ENCODE measurements around the gene FSTL3.
A peak's percentile ranks its signal among the peaks of the same experiment; 100 is the strongest.
"Not testable (repeated sequence)": the region's sequence is repeated elsewhere in the genome, so short reads cannot be mapped to it uniquely, and the experiment has no call there.

Gene FSTL3

GRCh38 chr19:676339-677105 lies at the start of gene FSTL3:
TSS of gene FSTL3 (plus strand) at chr19:676392. CDS start at chr19:676424, 32 bp downstream.
- TF ChIP-seq L3MBTL2 (conservative IDR thresholded peaks at IDR 0.05), result no peak
- TF ChIP-seq NFRKB (IDR thresholded peaks at IDR 0.05), result no peak
- no peak for TF ChIP-seq ZNF384 (IDR thresholded peaks at IDR 0.05)
- TF ChIP-seq ELF4 (IDR thresholded peaks at IDR 0.05), result no peak
- TF ChIP-seq, protein P1, sequence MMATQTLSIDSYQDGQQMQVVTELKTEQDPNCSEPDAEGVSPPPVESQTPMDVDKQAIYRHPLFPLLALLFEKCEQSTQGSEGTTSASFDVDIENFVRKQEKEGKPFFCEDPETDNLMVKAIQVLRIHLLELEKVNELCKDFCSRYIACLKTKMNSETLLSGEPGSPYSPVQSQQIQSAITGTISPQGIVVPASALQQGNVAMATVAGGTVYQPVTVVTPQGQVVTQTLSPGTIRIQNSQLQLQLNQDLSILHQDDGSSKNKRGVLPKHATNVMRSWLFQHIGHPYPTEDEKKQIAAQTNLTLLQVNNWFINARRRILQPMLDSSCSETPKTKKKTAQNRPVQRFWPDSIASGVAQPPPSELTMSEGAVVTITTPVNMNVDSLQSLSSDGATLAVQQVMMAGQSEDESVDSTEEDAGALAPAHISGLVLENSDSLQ (IDR thresholded peaks at IDR 0.05), result no peak
- no peak for TF ChIP-seq LEF1 (IDR thresholded peaks at IDR 0.05; ENCODE audit: borderline replicate concordance)
- no peak for TF ChIP-seq BHLHE40 (IDR thresholded peaks at IDR 0.05; ENCODE audit: borderline replicate concordance)
- TF ChIP-seq SP1 (IDR thresholded peaks at IDR 0.05), result no peak
- TF ChIP-seq TARDBP (IDR thresholded peaks at IDR 0.05), result no peak
- no peak for TF ChIP-seq SUZ12 (IDR thresholded peaks at IDR 0.05)
- no peak for TF ChIP-seq ARNT (IDR thresholded peaks at IDR 0.05)
- no peak for DNase-seq (ENCODE audit: extremely low spot score)
- ChIA-PET CTCF (no interaction called here), POLR2A (interaction anchor here (1.3 kb wide), 2 partner anchors 13 to 33 kb away, joined by 3 to 5 read pairs; partner anchors contain the start of gene RNF126)

DNA sequence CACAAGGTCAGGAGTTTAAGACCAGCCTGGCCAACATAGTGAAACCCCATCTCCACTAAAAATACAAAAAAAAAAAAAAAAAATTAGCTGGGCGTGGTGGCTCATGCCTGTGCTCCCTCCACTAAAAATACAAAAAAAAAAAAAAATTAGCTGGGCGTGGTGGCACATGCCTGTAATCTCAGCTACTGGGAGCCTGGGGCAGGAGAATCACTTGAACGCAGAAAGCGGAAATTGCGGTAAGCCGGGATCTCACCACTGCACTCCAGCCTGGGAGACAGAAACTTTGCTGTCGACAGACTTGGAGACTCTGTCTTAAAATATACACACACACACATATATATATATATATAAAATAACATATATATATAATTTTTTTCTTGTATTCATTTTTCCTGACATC lies 49.6 kb upstream of the FSTL3 start:
- CTCF ChIA-PET, result interaction anchor here (0.6 kb wide), 1 partner anchor 78 kb away, joined by 4 read pairs; no protein-coding TSS in a partner anchor
- DNase-seq (ENCODE audit: extremely low spot score); POLR2A ChIA-PET: not testable (repeated sequence)

GRCh38 chr19:628168-628567 lies 48.0 kb upstream of the FSTL3 start:
- no peak for TF ChIP-seq L3MBTL2 (conservative IDR thresholded peaks at IDR 0.05)
- no peak for TF ChIP-seq FOXK2 (IDR thresholded peaks at IDR 0.05)
- no peak for TF ChIP-seq BHLHE40 (IDR thresholded peaks at IDR 0.05; ENCODE audit: borderline replicate concordance)
- no peak for TF ChIP-seq SP1 (IDR thresholded peaks at IDR 0.05)
- no peak for TF ChIP-seq TARDBP (IDR thresholded peaks at IDR 0.05)
- DNase-seq (ENCODE audit: extremely low spot score), result no peak
- CTCF ChIA-PET, result interaction anchor here (0.5 kb wide), 1 partner anchor 42 kb away, joined by 3 read pairs; no protein-coding TSS in a partner anchor
- POLR2A ChIA-PET, result no interaction called here

DNA sequence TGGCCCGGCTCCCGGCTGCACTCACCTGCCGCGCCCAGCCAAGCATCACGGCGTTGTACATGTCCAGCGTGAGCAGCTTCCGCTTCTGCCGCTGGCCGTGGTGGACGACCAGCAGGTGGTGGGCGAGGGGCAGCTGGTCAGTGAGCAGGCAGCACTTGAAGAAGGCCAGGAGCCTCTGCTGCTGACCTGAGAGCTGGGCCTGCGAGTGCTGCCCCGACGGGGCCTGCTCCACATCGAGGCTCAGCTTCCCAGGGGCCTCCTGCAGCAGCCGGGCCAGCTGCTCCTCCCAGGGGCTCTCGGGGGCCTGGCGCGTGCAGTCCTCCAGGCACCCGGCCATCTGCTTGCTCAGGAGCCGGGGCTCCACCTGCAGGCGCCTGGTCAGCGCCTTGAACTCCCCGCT lies 46.7 kb upstream of the FSTL3 start:
- CTCF ChIA-PET; POLR2A ChIA-PET; DNase-seq (ENCODE audit: extremely low spot score): not testable (repeated sequence)

GRCh38 chr19:629961-630714 lies 46.1 kb upstream of the FSTL3 start:
- ChIA-PET POLR2A (no interaction called here), CTCF (no interaction called here)
- TF ChIP-seq NFRKB (IDR thresholded peaks at IDR 0.05) (no peak), TARDBP (IDR thresholded peaks at IDR 0.05) (no peak), ELF4 (IDR thresholded peaks at IDR 0.05) (no peak), FOXA1 (IDR thresholded peaks at IDR 0.05) (no peak), FOXM1 (IDR thresholded peaks at IDR 0.05; ENCODE audit: borderline replicate concordance) (no peak), LEF1 (IDR thresholded peaks at IDR 0.05; ENCODE audit: borderline replicate concordance) (no peak), L3MBTL2 (conservative IDR thresholded peaks at IDR 0.05) (no peak), CTBP1 (IDR thresholded peaks at IDR 0.05; ENCODE audit: borderline replicate concordance) (no peak)

GRCh38 chr19:632579-633067 lies 43.6 kb upstream of the FSTL3 start:
- TF ChIP-seq TARDBP (IDR thresholded peaks at IDR 0.05), result no peak
- no peak for TF ChIP-seq SP1 (IDR thresholded peaks at IDR 0.05)
- no peak for TF ChIP-seq BHLHE40 (IDR thresholded peaks at IDR 0.05; ENCODE audit: borderline replicate concordance)
- no peak for TF ChIP-seq ELF4 (IDR thresholded peaks at IDR 0.05)
- no peak for TF ChIP-seq FOXK2 (IDR thresholded peaks at IDR 0.05)
- no peak for TF ChIP-seq LEF1 (IDR thresholded peaks at IDR 0.05; ENCODE audit: borderline replicate concordance)
- TF ChIP-seq ARNT (IDR thresholded peaks at IDR 0.05), result no peak
- TF ChIP-seq, protein P1 (IDR thresholded peaks at IDR 0.05), result no peak
- no peak for TF ChIP-seq FOXA1 (IDR thresholded peaks at IDR 0.05)
- TF ChIP-seq ZNF384 (IDR thresholded peaks at IDR 0.05), result no peak
- TF ChIP-seq L3MBTL2 (conservative IDR thresholded peaks at IDR 0.05), result no peak
- TF ChIP-seq CTBP1 (IDR thresholded peaks at IDR 0.05; ENCODE audit: borderline replicate concordance), result no peak
- TF ChIP-seq NFRKB (IDR thresholded peaks at IDR 0.05), result no peak
- no peak for TF ChIP-seq HDGF (IDR thresholded peaks at IDR 0.05; ENCODE audit: borderline replicate concordance)
- no peak for TF ChIP-seq FOXM1 (IDR thresholded peaks at IDR 0.05; ENCODE audit: borderline replicate concordance)
- ChIA-PET POLR2A (no interaction called here), CTCF (no interaction called here)
- peak; percentile 68 for DNase-seq (ENCODE audit: extremely low spot score)

More at GRCh38 chr19:629961-630714, 46.1 kb upstream of the FSTL3 start:
- DNase-seq (ENCODE audit: extremely low spot score), result no peak

Data from HEK293T (cell line).